Common myeloid progenitor, CD34-positive (primary cell): ENCODE data around the gene RNF152.

Source experiments
- CTCF ChIA-PET: fragments of 350-600 bp; sonication (Branson Sonifier 250); formaldehyde crosslinking; loops from one replicate; lab custom pipeline; 2021; ENCODE audit warnings: antibody characterized with exemption; lab: Charles Lee
- POLR2A ChIA-PET: fragments of 350-600 bp; sonication (Branson Sonifier 250); formaldehyde crosslinking; loops from one replicate; lab custom pipeline; 2021; ENCODE audit warnings: antibody characterized with exemption; lab: Charles Lee
- DNase-seq, 3 donors: peaks; one replicate each; pipeline versions ENCODE4 v3.0.0 to v3.0.0-alpha.2; 2013
- H3K27ac ChIP-seq, 2 experiments: 1 replicate in 1 of 2; 2 replicates in 1 of 2; pipeline ENCODE4 v1.7.0; 2013; ENCODE audit warnings: inconsistent platforms in 2 of 2, low read length in 2 of 2, mild to moderate bottlenecking in 2 of 2, low read depth in 1 of 2, moderate library complexity in 1 of 2; ENCODE audit not compliant: severe bottlenecking in 2 of 2, insufficient read depth in 1 of 2, poor library complexity in 1 of 2
- H3K27me3 ChIP-seq, 5 experiments: replicated peaks in 2 of 5; 1 replicate in 3 of 5; 2 replicates in 2 of 5; pipeline versions ENCODE4 v1.6.1 to v1.7.0; 2013; ENCODE audit warnings: low read length in 4 of 5, mild to moderate bottlenecking in 2 of 5, moderate library complexity in 2 of 5, inconsistent platforms in 1 of 5; ENCODE audit not compliant: insufficient read depth in 5 of 5, control insufficient read depth in 4 of 5
- H3K36me3 ChIP-seq, 4 experiments: 1 replicate in 2 of 4; 2 replicates in 2 of 4; pipeline versions ENCODE4 v1.6.1 to v1.7.0; 2013; ENCODE audit warnings: low read length in 3 of 4, control low read depth in 1 of 4, mild to moderate bottlenecking in 1 of 4; ENCODE audit not compliant: control insufficient read depth in 4 of 4, insufficient read depth in 4 of 4
- H3K4me1 ChIP-seq, 4 experiments: 1 replicate in 3 of 4; 2 replicates in 1 of 4; pipeline versions ENCODE4 v1.6.1 to v1.7.1; 2013; ENCODE audit warnings: low read length in 3 of 4, mild to moderate bottlenecking in 3 of 4, control low read depth in 1 of 4, inconsistent platforms in 1 of 4, moderate library complexity in 1 of 4; ENCODE audit not compliant: control insufficient read depth in 4 of 4, insufficient read depth in 4 of 4; ENCODE audit errors: control extremely low read depth in 1 of 4
- H3K4me3 ChIP-seq, 7 experiments: 1 replicate in 4 of 7; 2 replicates in 3 of 7; pipeline versions ENCODE4 v1.5.1 to v1.7.0; 2013; ENCODE audit warnings: mild to moderate bottlenecking in 7 of 7, low read length in 6 of 7, moderate library complexity in 6 of 7, inconsistent platforms in 2 of 7, low read depth in 2 of 7, control low read depth in 1 of 7; ENCODE audit not compliant: insufficient read depth in 4 of 7, control insufficient read depth in 1 of 7; ENCODE audit errors: extremely low read depth in 1 of 7
- H3K9me3 ChIP-seq, 5 experiments: 1 replicate in 4 of 5; 2 replicates in 1 of 5; pipeline versions ENCODE4 v1.6.1 to v1.7.1; 2013; ENCODE audit warnings: low read length in 4 of 5, mild to moderate bottlenecking in 2 of 5, inconsistent platforms in 1 of 5, low read depth in 1 of 5, moderate library complexity in 1 of 5; ENCODE audit not compliant: control insufficient read depth in 4 of 5, insufficient read depth in 2 of 5; ENCODE audit errors: control extremely low read depth in 1 of 5
- WGBS: methylation state at CpG from one replicate; pipeline ENCODE4 v1.1.5; 2013; ENCODE audit not compliant: insufficient coverage; 5-methylcytosine and 5-hydroxymethylcytosine counted together

Gene RNF152

DNA sequence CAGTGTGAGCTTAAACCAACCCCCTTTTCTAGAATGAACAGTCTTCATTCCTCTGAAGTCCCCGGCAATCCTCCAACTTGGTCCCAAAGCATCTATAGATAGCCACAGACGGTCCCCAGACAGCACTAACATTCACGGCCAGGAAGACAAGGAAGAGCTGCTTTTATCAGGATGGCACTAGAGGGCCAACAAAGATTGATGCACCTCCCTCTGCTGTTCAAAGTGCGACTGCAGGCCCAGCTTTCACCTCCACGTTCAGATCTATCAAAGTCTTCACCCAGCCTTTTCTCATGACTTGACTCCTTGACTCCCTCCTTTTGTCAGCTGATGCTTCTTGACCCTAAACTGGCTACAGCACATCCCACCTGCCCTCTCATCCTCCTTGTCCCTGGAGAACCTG lies 54.3 kb downstream of the RNF152 start:
- Histone ChIP-seq H3K4me1 (peaks cover 8 to 11% (median 9%) of the 10 kb centered on the region in 4 experiments), H3K27me3 (no peaks in the 10 kb centered on the region), H3K36me3 (no peaks in the 10 kb centered on the region), H3K9me3 (peaks cover 0 to 14% (median 5%) of the 10 kb centered on the region in 5 experiments), H3K4me3 (no peak overlapping the region), H3K27ac (no peak overlapping the region)
- DNase-seq, result no peak
- ChIA-PET POLR2A (interaction anchor here (0.6 kb wide), 1 partner anchor 1932 kb away, joined by 3 read pairs; no protein-coding TSS in a partner anchor), CTCF (no interaction called here)
- 96% methylated on average over 5 of the region's 5 CpGs for WGBS

DNA sequence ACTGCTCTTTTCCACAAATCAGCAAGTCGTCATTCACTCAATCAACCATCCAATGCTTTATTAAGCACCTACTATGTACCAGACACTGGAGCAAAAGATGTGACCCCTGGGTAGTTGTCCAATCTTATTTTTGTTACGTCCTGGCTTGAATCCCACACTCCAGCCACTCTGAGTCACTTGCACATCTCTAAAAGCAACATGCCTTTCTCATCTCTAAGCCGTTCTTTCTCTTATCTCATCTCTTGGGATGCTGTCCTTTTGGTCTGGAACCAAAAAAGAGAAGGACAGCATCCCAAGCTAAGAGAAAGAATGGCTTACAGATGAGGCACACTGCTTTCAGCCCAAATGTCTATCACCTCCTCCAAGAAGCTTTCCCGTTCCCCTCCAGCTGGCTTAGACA lies 58.8 kb downstream of the RNF152 start:
- H3K27ac ChIP-seq, result no peak overlapping the region
- CTCF ChIA-PET, result no interaction called here
- peaks cover 17 to 23% (median 21%) of the 10 kb centered on the region in 4 experiments for H3K4me1 ChIP-seq

DNA sequence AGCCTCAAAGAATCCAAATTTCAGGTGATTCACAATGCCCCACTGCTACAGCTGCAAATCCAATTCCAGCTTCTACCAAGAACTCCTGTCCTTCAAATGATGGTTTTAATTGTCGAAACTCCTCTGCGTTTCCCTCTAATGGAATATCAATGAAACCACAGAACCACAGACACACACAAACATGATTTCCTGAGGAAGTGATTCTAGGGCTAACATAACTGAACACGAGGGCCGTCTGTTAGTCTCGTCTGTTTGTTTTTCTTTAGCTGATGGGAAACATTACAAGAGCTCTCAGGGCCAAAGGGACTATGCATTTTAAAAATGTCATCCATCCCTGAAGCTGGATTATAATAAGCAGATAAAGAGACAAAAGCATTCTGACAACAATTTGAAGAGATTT lies 59.4 kb downstream of the RNF152 start:
- peaks cover 0 to 6% (median 2%) of the 10 kb centered on the region in 5 experiments for H3K27me3 ChIP-seq
- 0% methylated on average over 1 of the region's 5 CpGs for WGBS
- H3K4me3 ChIP-seq, result peak overlapping the region in 3 of 7 experiments; percentile 23 to 49 (median 40)
- H3K36me3 ChIP-seq, result no peaks in the 10 kb centered on the region
- ChIA-PET POLR2A (interaction anchor here (0.5 kb wide), 1 partner anchor 90 kb away, joined by 3 read pairs; no protein-coding TSS in a partner anchor), CTCF (interaction anchor here (1.1 kb wide), 1 partner anchor 15 kb away, joined by 3 read pairs; no protein-coding TSS in a partner anchor)
- H3K4me1 ChIP-seq, result peaks cover 17 to 23% (median 21%) of the 10 kb centered on the region in 4 experiments
- no peak overlapping the region for H3K27ac ChIP-seq
- DNase-seq, result peak; percentile 54 to 82 (median 76)
- peaks cover 0 to 14% (median 4%) of the 10 kb centered on the region in 5 experiments for H3K9me3 ChIP-seq

More for the DNA sequence above, 58.8 kb downstream of the RNF152 start:
- 70% methylated on average over 3 of the region's 4 CpGs for WGBS
- POLR2A ChIA-PET, result interaction anchor here (0.5 kb wide), 1 partner anchor 90 kb away, joined by 3 read pairs; no protein-coding TSS in a partner anchor
- DNase-seq, result no peak
- peaks cover 0 to 14% (median 5%) of the 10 kb centered on the region in 5 experiments for H3K9me3 ChIP-seq
- peak overlapping the region in 2 of 7 experiments; percentile 40 to 49 for H3K4me3 ChIP-seq
- no peaks in the 10 kb centered on the region for H3K36me3 ChIP-seq
- H3K27me3 ChIP-seq, result peaks cover 0 to 6% (median 2%) of the 10 kb centered on the region in 5 experiments

DNA sequence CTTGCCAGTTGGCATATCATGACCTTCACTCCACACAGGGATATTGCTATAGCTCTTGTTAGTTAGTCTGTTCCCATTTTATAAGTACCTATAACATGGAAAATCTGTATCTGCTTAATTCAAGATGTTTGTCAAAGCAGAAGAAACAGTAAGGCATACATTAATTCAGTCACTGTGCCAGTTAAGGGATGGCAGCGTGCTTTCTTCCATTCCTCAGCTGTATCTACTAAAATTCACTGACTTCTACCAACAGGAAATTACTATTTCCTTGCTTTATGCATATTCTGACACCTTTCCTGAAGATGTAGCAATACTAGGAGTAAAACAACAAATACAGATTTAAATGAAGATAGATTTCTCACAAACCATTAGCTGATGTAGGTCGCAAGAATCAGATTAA lies 59.9 kb downstream of the RNF152 start:
- ChIA-PET POLR2A (no interaction called here), CTCF (interaction anchor here (1.1 kb wide), 1 partner anchor 15 kb away, joined by 3 read pairs; no protein-coding TSS in a partner anchor)
- Histone ChIP-seq H3K27ac (no peak overlapping the region), H3K4me3 (peak overlapping the region in 2 of 7 experiments; percentile 40 to 49), H3K4me1 (peaks cover 17 to 25% (median 21%) of the 10 kb centered on the region in 4 experiments), H3K27me3 (peaks cover 0 to 6% (median 2%) of the 10 kb centered on the region in 5 experiments), H3K36me3 (no peaks in the 10 kb centered on the region), H3K9me3 (peaks cover 0 to 14% (median 3%) of the 10 kb centered on the region in 5 experiments)
- WGBS, result 0% methylated on average over 1 of the region's 2 CpGs
- DNase-seq, result peak in 1 of 3 donors; percentile 13

DNA sequence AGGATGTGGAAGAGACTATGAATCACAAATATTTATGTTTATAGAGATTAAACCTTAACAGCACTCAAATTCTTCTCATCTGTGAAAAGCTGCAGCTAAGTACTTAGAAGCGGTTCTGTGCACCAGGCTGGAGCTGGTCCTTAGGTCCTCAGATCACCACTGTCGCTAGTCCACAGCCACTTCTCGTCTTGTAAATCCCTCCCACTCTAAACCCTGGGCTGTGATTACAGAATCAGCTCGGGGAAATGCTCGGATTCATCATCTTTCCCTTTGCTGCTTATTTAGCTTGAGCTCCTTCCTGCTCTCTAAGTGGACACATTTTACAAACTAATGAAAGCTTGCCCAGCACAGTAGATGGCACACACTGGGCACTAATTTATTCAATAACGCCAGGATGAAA lies 61.7 kb downstream of the RNF152 start:
- no peak for DNase-seq
- ChIA-PET CTCF (no interaction called here), POLR2A (no interaction called here)
- 72% methylated on average over 5 of the region's 6 CpGs for WGBS
- Histone ChIP-seq H3K4me3 (no peak overlapping the region), H3K9me3 (peaks cover 0 to 6% (median 0%) of the 10 kb centered on the region in 5 experiments), H3K36me3 (no peaks in the 10 kb centered on the region), H3K27me3 (peaks cover 0 to 6% (median 2%) of the 10 kb centered on the region in 5 experiments), H3K27ac (no peak overlapping the region), H3K4me1 (peaks cover 17 to 28% (median 21%) of the 10 kb centered on the region in 4 experiments)

DNA sequence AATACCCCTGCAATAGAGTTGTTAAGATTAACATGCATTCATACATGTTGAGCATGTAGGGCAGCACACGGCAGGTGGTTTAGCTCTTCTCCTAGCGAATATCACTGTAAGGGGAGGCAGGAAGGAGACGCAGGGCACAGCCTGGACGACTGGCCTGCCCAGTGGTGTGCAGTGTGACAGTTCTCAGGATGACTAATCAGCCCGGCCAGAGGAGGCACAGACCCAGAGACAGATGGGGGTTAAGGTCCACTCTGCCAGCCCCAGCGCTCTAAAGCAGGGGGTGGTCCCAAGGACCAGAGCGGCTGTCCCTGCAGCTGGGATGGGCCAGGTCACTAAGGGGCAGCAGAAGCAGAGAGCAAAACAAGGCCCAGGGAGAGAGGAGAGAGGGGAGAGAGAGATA lies 63.7 kb downstream of the RNF152 start:
- 92% methylated on average over 7 of the region's 7 CpGs for WGBS
- no peaks in the 10 kb centered on the region for H3K9me3 ChIP-seq
- DNase-seq, result no peak
- POLR2A ChIA-PET, result no interaction called here
- no peak overlapping the region for H3K4me3 ChIP-seq
- peaks cover 13 to 27% (median 19%) of the 10 kb centered on the region in 4 experiments for H3K4me1 ChIP-seq
- peaks cover 0 to 6% (median 2%) of the 10 kb centered on the region in 5 experiments for H3K27me3 ChIP-seq
- no peaks in the 10 kb centered on the region for H3K36me3 ChIP-seq
- H3K27ac ChIP-seq, result no peak overlapping the region
- CTCF ChIA-PET, result no interaction called here

DNA sequence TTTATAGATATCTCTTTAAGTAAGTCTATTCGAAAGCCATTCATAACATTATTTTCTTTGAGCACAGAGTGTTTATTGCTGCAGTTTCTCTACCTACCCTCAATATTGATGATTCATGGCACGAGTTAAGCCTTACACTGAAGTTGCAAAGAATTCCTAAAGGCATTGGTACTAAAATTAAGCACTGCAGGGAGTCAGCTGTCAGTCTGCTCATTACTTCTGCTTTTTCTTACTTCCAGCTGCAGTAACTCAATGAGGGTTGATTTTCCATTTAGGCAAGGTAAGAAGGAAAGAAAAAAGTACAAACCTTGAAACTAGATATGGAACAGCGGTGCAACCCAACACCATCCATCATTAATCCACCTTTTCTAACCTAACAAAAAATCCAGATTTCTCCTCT lies 65.2 kb downstream of the RNF152 start:
- Histone ChIP-seq H3K27me3 (peaks cover 0 to 6% (median 2%) of the 10 kb centered on the region in 5 experiments), H3K36me3 (no peaks in the 10 kb centered on the region), H3K27ac (no peak overlapping the region), H3K4me1 (peaks cover under 1 to 12% (median 4%) of the 10 kb centered on the region in 4 experiments), H3K4me3 (no peak overlapping the region), H3K9me3 (no peaks in the 10 kb centered on the region)
- DNase-seq, result peak; percentile 17 to 55 (median 44)
- POLR2A ChIA-PET, result no interaction called here
- WGBS, result 52% methylated on average over 2 of the region's 3 CpGs
- CTCF ChIA-PET, result no interaction called here
